Activated CD4-positive, alpha-beta T cell treated with anti-CD3 and anti-CD28 coated beads for 48 hours (primary cell): ENCODE results near the gene ACVR2A.

Experiments
- DNase-seq: peaks from one replicate; pipeline ENCODE4 v3.0.0-alpha.2; 2020

ACVR2A gene

DNA sequence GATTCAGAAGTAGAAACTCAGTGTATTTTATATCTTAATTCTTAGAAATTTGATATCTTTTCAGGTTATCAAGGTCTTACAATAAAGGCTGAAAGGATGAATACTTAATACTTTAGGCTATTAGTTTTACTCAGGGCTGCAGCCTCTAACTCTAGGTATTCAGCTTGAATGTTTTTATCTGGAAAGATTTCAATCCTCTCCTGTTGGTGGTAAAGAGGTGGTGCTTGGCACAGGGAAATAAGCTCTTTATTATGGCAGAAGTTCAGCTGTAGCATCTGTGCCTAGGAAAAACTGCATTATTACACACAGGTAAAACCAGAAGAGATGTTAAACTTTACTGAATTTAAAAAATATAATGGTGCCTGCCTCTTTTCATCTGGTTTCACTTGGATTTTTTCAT is 11.1 kb downstream of the ACVR2A start:
- DNase-seq, result no peak

DNA sequence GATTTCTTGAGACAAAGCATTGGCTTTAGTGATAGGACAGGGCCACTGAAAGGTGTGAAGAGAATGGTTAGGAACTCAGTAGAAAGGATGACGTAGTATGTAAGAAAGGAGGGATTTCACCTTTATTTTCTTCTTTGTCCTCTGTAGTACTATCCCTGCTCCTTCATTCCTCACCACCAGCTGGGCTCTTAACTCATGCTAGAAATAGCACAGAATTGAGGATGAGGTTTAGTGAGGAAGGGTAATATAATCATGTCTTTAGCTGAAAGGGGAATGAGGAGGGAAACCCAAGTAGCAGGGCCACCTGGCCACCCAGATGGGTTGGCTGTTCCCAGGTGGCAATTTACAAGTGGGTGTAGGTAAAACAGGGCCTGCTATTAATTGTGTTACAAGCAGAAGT is 15.2 kb downstream of the ACVR2A start:
- DNase-seq, result no peak

DNA sequence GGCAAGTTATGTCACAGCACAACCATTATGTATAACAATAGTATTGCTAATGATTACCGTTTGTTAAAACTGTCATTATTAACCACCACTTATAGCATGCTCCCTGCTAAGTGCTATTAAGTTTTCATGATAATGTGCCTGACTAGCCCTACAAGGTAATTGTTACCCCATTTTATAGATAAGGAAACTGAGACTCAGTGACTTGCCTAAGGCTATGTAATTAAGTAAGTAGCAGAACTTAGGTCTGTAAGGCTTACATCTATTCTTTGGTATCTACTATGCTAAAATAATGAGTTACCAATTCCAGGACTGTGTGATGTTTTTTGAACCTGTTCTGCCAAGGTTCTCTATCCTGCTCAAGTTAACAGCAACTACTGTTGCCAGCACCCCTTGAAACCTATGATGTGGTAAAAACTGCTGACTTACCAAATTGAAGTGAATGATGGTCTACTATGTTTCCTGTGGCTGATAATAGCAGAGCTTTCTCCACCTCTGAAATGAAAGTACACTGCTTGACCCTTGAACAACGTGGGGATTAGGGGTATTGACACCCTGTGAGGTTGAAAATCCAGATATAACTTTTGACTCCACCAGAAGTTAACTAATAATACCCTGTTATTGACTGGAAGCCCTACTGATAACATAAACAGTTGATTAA is 18.2 kb downstream of the ACVR2A start:
- no peak for DNase-seq

DNA sequence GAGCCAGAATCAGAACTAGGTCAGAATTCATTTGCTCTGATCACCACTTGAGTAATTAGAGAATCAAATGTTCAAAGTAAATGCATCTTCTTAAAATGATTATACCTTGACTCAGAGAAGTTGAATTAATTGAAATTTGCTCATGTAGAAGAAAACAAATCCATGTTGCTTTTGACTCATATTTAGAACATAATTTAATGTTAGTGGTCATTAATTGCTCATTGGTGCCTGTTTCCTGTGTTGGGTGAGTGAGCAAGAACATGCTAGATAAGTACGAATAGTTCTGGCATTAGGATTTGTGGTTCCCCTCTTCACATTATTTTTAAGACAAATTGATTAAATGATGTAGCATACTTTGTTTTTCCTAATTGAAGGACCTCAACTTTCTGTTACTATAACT is 19.0 kb downstream of the ACVR2A start:
- no peak for DNase-seq

DNA sequence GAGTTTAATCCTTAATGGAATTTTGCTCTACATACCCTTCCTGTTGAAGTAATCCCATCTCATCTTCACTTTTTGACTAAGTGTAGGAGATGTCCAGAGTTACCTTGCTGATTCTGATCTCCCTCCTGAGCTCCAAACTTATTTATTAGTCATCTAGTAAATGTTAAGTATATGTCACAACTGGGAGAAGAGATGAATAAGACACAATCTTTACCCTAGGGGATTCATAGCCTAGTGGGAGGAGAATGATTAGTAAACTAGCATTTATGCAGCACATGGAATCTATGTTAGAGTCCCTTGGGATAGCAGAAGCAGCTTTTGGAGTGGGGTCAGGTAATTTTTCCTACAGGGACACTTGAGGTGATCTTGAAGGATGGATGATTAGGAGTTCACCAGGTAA is 20.7 kb downstream of the ACVR2A start:
- DNase-seq, result no peak

DNA sequence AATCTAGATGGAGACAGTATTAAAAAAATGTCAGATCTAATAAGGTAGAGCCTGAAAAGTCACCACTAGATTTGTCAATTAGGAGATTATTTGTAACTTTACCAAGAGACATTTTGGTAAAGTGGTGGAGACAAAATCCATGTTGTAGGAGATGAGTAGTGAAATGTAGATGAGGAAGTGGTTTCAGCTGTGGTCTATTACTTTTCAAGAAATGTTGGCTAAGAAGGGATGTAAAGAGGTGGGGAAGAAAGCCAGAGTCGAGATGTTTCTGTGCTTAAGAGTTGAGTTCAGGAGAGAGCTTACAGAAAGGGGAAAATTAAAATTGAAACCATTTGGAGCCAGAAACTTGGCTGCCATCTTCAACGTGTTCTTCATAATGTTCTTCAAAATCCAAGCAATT is 22.2 kb downstream of the ACVR2A start:
- no peak for DNase-seq

DNA sequence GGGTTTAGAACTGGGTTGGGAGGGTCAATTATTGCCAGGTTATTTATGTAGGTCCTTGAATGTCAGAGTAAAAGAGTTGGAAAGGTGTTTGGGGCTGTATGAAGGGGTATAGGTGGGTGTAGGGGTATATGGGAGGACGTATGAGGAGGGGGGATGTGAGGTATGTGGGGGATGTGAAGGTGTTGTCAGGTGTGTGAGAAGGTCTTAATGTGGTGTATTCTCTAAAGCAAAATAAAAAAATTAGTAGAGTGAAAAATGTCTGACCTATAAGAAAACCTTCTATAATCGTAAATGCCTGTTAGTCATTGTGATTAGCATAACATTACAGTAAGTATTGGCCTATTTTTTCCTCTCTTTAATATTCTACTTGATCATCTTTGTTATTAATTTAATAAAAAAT is 25.1 kb downstream of the ACVR2A start:
- no peak for DNase-seq

DNA sequence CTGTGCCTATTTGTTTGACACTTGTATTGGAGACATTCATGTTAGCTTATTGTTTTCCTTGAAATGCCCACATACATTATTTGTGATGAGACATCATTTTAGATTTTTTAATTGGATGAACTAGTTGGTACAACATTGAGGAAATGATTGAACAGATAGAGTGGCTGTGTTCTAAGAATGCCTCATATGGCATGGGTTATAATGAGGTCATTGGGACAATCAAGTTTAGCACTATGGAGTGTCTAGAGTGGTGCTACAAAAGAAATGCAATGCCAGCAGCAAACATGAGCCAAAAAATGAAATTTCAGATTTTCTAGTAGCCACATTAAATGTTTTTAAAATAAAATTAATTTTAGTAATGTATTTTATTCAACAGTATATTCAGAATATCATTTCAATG is 28.1 kb downstream of the ACVR2A start:
- no peak for DNase-seq

DNA sequence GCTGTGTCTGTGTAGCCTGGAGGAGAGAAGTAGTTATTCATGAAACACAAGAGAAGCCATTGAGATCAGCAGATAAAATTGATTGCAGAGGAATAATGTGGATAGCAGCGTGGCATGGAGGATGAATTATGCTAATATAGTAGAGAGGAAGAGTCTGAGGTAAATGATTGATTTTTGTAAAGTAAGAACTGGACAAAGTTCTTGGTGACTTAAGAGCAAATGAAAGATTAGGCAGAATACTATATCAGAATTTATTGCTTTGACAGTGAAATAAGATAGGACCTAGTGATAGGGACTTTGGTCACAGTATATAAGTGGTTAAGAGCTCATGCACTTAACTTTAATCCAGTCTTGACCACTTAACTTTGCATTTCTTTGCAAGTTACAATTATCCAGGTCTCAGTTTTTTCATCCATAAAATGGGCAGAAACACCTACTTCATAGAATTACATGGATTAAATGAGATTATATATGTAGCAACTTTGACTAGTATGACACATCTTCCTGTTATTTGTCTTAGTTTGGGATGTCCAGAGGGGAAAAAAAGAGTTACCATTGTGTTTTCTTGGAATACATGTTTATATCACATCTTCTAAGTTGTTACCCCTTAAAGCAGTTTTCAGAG is 29.1 kb downstream of the ACVR2A start:
- no peak for DNase-seq

DNA sequence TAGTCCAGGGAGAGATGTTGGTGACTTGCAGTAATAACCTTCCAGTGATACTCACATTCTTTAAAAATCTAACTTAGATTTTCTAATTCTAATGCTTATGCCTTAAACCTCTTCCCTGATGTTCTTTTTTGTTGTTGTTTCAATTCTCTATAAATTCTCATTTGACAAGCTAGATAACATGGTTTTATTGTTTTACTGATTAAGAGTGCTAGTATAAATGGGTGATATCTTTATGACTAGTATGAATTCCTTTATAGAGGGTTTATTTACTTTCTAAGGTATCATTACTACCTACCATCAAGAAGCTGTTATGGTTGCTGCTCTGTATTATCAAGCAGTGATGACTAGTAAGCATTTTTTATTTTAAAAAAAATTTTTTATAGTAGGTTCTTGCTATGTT is 35.0 kb downstream of the ACVR2A start:
- DNase-seq, result no peak

DNA sequence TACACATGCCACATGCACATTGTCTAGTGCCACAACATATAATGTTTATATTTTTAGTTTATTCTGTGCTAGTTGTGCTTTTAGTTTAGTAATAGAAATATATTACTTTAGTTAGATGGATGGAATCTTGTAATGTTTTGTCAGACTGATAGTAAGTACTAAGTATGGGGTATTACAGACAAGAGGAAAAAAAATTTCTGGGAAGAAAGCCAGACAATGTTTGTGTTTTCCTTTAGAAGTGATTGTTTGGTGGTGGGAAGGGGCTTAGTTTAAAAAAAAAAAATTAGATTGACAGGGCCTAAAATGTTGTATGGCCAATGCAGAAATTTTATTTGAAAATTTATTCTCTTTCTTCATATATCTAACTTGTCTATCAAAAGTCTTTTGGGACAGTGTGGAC is 37.8 kb downstream of the ACVR2A start:
- no peak for DNase-seq

DNA sequence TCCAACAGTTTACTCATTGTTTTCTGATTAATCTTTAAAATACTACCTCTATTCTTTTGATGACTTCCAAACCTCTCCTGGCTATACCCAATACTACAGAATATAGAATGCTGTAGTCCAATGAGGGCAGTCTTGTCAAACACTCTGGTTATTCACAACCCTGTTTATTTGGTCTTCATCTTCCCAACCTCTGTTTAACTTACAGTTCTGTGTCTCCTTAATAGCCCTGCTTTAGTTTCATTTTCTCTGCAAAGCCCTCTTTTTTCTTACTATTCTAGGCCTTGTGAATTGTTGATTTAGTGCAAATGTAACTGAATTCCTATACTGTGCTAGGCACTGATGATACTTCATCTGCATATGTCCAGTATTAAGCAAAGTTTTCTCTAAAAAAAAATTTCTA is 40.0 kb downstream of the ACVR2A start:
- no peak for DNase-seq

DNA sequence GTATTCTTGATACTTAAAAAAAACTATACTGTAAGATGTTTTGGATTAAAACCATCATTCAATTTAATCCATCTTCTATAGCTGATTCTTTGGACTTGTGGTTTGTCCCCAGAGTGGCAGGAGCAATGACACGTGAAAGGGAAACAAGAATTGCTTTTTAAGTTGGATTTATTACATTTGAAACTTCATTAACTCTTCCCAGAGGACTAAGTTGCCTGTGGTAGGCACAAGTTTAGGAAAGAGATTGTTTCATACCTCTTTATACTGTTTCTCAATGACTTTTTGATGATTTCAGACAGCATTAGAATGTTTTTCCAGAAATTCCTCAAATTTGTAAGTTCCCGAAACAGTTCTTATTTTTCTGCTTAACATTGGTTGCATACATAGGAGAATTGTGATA is 41.3 kb downstream of the ACVR2A start:
- no peak for DNase-seq

DNA sequence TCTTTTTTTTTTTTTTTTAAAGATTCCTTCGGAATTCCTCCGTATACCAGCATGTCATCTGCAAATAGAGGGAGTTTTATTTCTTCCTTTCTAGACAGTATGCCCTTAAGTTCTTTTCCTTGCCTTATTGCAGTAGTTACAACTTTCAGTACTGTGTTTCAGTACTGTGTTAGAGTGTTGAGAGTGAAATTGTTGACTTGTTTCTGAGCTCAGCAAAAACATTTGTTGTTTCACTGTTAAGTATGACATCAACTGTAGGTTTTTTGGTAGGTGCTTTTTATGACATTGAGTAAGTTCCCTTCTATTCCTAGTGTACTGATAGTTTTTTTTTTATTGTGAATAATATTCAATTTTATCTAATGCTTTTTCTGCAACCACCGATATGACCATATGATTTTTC is 43.9 kb downstream of the ACVR2A start:
- no peak for DNase-seq

DNA sequence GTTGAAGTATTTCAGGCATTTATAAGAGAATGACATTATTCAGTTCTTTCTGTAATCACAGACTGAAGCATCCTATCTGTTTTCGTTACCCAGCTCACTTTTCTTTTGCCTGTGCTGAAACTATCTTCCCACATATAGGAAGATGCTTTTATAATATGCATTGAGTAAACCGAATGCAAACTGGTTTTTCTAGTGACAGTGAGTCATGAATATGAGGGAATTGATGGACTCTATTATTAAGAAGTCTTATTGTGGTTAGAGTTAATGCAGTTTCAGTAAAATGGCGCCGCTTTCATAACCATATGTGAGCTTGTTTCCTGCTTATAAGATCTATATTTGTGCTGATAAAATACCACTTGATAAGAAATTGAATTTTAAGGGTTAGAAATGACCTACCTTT is 59.2 kb downstream of the ACVR2A start:
- no peak for DNase-seq

DNA sequence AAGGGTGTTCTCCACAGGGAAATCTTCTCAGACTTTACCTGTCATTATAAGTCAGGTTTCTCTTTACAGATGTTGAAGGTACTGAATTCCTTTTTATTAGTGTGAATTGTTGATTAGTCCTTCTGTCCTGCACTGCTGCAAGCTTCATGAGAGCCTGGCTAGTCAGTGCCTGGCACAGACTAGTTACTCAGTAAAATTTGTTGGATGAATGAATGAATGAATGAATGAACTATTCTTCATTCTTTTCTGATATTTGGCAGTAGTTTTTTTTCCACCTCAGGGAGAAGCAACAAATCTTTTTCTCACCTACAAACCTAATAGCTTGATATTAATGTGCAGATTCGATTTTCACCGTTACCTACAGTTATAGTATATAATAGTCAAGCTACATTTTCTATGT is 64.3 kb downstream of the ACVR2A start:
- no peak for DNase-seq

DNA sequence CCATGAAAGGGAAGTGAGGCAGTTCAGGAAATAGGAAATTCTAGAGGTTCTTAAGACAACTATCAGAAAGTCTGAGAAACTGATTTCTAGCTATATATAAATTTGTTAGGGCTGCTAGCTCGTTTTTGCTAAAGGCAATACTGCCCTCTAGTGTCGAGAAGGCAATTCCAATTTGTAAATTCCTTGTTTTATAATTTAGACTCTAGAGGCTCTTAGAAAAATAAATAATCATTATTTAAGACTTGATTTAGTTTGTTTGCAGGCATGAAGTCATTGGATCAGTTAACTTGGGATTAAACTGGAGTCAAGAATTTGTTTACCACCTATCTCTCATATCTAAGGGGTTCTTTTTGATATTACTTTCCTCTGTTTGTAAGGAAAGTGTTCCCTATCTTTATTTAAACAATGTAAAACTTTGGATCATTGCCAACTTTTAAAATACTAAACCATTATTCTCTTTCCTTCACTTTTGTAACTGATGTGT is 66.2 kb downstream of the ACVR2A start:
- DNase-seq, result peak; percentile 12

DNA sequence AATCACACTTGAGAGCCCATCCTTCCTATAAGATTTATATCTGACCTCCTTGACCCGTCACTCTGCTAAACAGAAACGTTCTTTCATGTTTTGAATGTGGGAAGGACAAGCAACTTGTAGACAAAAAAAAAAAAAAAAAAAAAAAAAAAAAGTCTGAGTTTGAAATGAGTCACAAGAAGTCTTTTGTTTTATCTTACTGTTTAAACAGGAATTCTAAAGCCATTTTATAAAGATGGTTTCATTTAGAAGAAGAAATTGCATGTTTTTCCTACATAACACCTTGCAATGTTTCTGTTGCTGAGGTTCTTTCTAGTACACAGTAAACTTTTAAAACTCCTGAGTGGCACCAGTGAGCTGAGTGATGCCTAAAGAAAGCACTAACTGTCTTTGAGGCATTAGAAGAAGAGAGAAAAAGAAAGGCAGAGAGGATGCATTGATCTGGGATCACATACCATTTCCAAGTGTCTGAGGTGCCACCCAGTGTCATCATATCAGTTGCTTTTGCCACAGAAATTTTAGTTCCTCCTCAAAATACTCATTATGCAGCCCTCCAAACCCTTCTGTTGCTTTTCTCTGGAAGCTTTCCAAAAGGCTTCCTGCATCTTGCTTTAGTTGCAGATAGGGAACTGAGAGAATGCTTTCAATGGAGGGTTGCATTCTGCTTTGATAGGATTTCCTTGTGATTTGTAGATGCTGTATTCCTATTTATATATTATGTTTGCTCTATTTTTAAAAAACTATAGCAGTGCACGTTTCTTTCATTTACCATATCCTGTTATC is 69.1 kb downstream of the ACVR2A start:
- no peak for DNase-seq

DNA sequence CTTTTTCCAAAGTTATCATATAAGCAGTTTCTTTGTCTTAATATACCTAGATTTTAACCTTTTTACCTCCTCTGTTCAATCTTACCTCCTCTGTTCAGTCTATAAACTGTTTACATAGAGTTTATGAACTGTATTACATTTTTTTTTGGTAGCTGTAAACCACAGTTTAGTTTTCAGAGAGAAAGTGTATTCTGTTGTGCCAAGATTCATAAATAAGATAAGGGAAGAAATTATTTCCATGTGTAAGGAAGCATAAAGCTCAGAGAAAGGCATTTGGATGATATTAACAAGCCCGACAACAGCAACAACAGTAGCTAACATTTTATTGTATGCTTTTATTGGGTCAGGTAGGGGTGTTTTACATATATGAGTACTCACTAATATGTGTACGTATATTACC is 71.2 kb downstream of the ACVR2A start:
- DNase-seq, result no peak

DNA sequence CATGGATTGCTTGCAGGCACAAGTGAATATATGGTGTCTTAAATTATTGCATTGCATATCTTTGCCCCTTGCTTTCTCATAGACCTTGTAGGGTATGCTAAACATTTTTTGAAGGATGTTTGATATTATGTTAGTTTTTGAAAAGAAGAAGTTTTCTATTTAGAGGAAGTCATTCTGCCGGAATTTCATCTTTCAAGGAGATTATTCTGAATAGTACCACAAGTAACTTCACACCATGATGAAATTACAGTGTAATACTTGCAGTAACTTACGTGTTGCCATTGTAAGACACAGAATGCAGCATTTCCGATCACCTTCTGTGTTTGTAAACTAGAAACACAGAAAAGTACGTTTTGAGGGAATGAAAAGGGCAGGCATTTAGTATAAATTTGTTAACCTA is 71.9 kb downstream of the ACVR2A start:
- DNase-seq, result no peak

DNA sequence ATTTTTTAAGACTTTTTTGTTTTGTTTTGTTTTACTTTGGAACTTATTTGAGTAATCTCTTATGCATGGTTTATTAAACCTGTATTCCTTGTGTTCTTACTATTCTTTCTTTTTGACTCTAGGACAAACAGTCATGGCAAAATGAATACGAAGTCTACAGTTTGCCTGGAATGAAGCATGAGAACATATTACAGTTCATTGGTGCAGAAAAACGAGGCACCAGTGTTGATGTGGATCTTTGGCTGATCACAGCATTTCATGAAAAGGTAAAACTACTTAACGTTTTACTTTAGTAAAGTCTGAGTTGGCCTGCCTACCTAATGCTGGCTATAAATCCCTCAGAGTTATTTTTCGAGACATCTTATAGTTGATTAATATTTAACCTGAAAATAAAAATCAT is 72.3 kb downstream of the ACVR2A start:
- DNase-seq, result no peak

DNA sequence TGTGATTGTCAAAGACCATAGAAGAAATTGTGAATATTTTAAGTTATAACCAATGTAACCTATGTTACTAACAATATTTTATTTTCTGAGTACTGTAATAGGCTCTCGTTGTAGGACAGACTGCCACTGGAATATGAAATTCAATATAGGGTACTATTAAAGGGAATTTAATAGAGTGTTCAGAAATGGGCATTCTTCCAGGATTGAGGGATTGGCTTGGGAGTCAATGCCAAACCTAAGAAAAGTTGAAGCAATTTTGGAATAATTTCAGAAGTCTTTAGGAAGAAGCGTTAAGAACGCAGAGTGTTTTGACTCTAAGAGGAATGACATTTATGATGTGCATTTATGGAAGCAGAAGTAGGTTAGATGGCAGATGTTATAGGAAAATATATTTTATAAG is 79.0 kb downstream of the ACVR2A start:
- DNase-seq, result no peak

DNA sequence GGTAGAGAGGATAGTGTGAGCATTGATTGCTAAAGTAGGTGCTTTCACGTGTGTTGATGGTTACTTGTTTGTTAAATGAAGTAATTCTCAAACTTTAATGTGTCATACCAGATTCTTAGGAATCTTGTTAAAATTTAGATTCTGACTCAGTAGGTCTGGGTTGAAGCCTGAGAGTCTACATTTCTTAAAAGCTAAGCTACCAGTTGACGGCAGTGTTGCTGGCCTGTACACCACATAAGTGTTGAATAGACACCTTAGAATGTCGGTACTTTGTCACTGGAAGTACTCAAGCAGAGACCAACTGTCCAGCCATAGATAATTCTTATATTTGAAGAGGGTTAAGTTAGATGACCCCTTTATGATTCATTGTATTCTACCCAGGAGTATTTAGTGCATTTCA is 79.8 kb downstream of the ACVR2A start:
- DNase-seq, result no peak

DNA sequence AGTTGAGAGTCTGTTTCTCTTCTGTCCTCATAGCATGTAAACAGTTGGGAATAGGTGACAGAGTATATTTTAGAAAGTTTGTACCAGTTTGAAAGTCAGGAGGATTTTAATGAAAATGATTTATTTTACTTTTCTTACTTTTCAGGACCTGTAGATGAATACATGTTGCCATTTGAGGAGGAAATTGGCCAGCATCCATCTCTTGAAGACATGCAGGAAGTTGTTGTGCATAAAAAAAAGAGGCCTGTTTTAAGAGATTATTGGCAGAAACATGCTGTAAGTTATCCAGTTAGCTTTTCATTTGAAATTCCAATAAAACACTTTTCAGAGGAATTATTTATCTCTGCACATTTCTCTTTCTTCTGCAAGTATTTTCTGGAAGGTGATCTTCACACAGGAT is 81.1 kb downstream of the ACVR2A start:
- no peak for DNase-seq
